ENCODE data around the gene DLX4.

Gene DLX4

GRCh38 chr17:49992191-49992932 is 23.4 kb downstream of the DLX4 start:
- TF ChIP-seq CTCF (IDR thresholded peaks at IDR 0.05) = no peak

GRCh38 chr17:49992933-49993422 is 24.0 kb downstream of the DLX4 start:
- no peak for TF ChIP-seq CTCF (IDR thresholded peaks at IDR 0.05)

GRCh38 chr17:49993423-49994060 is 24.6 kb downstream of the DLX4 start:
- no peak for TF ChIP-seq CTCF (IDR thresholded peaks at IDR 0.05)

- no peak for TF ChIP-seq CTCF (IDR thresholded peaks at IDR 0.05)
Measured at GRCh38 chr17:49994085-49995054, 25.4 kb downstream of the DLX4 start.

GRCh38 chr17:49995055-49995738 is 26.2 kb downstream of the DLX4 start, which contains the start of gene DLX3:
Gene DLX3 (minus strand): TSS chr17:49995224. CDS start chr17:49994998, 226 bp downstream.
- TF ChIP-seq CTCF (IDR thresholded peaks at IDR 0.05) = no peak

- no peak for TF ChIP-seq CTCF (IDR thresholded peaks at IDR 0.05)
Measured at GRCh38 chr17:49996121-49996494, 27.1 kb downstream of the DLX4 start.

All from LNCAP (cell line).